Left ventricle myocardium superior (tissue), 1 donor: ENCODE data around the gene TP53BP1. TPM values are rescaled to one million over a fixed set of nuclear protein-coding genes. Genes with fewer than 3 reads are reported as not detected.
"Not testable (repeated sequence)": the region's sequence is repeated elsewhere in the genome, so short reads cannot be mapped to it uniquely, and the experiment has no call there.

Experiments
- ATAC-seq: fragments of 200-7000 bp; cut with Tn5 transposase; one replicate; pipeline ENCODE4 v1.9.1; 2020; ENCODE audit warnings: mild to moderate bottlenecking, moderate library complexity
- DNase-seq: peaks from one replicate; pipeline ENCODE4 v3.0.0-alpha.2; 2020
- intact Hi-C: fragments of 100-400 bp; cut with micrococcal nuclease; formaldehyde crosslinking; loops from one replicate; pipeline ENCODE4 v1.11.0; 2022
- long read RNA-seq: library from polyadenylated mRNA; unstranded; transcript quantifications from one replicate; pipeline ENCODE4 v2.0.0, GENCODE V29; 2021
- total RNA-seq: library from RNA; stranded (reverse); fragmentation: NEBNext Ultra II Directional; extraction: Animal tissue kit (Norgen Biotek cat#: 25700); gene quantifications from one replicate; pipeline ENCODE4 v1.2.1, GENCODE V29; 2021
- donor health status: DM: no; HTN: yes; CAD: no; lungs with severe emphysema.

Gene TP53BP1, protein sequence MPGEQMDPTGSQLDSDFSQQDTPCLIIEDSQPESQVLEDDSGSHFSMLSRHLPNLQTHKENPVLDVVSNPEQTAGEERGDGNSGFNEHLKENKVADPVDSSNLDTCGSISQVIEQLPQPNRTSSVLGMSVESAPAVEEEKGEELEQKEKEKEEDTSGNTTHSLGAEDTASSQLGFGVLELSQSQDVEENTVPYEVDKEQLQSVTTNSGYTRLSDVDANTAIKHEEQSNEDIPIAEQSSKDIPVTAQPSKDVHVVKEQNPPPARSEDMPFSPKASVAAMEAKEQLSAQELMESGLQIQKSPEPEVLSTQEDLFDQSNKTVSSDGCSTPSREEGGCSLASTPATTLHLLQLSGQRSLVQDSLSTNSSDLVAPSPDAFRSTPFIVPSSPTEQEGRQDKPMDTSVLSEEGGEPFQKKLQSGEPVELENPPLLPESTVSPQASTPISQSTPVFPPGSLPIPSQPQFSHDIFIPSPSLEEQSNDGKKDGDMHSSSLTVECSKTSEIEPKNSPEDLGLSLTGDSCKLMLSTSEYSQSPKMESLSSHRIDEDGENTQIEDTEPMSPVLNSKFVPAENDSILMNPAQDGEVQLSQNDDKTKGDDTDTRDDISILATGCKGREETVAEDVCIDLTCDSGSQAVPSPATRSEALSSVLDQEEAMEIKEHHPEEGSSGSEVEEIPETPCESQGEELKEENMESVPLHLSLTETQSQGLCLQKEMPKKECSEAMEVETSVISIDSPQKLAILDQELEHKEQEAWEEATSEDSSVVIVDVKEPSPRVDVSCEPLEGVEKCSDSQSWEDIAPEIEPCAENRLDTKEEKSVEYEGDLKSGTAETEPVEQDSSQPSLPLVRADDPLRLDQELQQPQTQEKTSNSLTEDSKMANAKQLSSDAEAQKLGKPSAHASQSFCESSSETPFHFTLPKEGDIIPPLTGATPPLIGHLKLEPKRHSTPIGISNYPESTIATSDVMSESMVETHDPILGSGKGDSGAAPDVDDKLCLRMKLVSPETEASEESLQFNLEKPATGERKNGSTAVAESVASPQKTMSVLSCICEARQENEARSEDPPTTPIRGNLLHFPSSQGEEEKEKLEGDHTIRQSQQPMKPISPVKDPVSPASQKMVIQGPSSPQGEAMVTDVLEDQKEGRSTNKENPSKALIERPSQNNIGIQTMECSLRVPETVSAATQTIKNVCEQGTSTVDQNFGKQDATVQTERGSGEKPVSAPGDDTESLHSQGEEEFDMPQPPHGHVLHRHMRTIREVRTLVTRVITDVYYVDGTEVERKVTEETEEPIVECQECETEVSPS (N-terminal part only)
- 25.3 TPM for total RNA-seq
- long read RNA-seq, full-length matches to known transcripts: 3 of 20 reads
- long read RNA-seq, partial matches to known transcripts: 14 of 20 reads
- long read RNA-seq, other reads (novel, unspliced or antisense): 3 of 20 reads

DNA sequence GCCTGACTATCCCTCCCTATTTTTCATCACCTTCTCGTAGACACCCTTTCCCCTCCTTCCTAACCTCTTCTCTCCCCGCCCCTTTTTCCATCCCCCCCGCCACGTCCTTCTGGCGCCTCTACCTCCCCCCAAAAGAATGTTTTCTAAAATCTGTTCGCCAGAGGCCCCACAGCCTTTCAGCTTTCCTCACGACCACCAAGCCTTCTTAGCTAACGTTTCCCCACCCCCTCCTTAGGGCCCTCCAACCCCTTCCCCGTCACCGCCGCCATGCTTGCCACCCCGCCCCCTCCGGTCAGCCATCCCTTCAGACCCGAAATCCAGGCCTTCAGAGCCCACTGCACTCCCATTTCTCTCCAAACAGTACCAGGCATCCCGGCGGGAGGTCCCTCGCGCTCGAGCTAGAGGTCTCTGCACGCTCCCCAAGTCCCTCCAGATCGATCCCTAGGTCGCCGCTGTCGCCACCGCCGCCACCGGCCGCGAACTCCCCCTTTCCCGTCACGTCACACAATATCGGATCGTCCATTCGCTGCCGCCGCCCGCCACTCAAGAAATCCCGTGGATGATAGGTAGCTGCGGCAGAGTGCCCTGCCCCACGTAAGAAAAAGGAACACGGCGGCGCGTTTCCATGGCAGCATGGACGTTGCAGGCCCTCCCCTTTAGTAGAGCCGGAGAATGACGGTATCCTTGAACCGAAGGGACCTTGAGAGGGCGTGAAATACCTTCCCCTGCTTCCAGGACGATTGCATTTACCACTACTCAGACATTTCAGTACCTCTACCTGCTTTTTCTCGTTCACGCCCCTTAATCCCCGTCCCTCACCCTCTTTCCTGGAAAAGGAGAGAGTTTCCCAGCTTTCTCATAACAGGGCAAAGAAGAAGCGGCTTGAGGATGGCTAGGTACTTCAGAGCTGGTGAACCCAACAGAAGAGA, at the start of gene TP53BP1:
Gene TP53BP1, minus strand, starts transcription at position 484 of the 929 bp plus-strand sequence. Its CDS starts 113 bp downstream, at position 371.
- intact Hi-C loops: no loop called here
- peak; percentile 100 for ATAC-seq
- DNase-seq: peak; percentile 98

DNA sequence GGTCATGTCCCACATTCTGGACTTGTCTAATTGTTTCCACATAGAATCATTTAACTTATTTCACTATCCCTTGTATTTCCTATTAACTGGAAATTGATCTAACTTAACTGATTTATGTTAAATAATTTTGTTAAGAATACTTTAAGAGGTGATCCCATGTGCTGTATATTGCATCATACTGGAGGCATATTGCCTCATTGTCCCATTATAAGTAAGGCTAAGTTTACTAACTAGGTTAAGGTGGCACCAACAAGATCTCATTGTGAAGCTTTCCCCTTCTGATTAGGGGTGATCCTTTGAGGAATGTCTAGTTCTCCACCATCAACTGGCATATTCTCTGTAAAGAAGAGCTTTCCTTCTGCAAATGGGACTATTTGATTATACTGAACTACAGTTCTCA, 48.8 kb upstream of the TP53BP1 start:
- ATAC-seq: no peak
- intact Hi-C loops: no loop called here

GRCh38 chr15:43538091-43538490, 45.1 kb upstream of the TP53BP1 start:
- ATAC-seq (no peak), DNase-seq (no peak)
- intact Hi-C loops: no loop called here

More for the DNA sequence above, 48.8 kb upstream of the TP53BP1 start:
- no peak for DNase-seq

GRCh38 chr15:43534897-43535296, 41.9 kb upstream of the TP53BP1 start:
- ATAC-seq (no peak), DNase-seq (no peak)

GRCh38 chr15:43532826-43533225, 39.9 kb upstream of the TP53BP1 start:
- ATAC-seq, DNase-seq, intact Hi-C loops: not testable (repeated sequence)

More at GRCh38 chr15:43534897-43535296, 41.9 kb upstream of the TP53BP1 start:
- intact Hi-C loops: no loop called here

- intact Hi-C loops: no loop called here
- DNase-seq (no peak), ATAC-seq (peak; percentile 23)
Measured at GRCh38 chr15:43531018-43531670, 38.2 kb upstream of the TP53BP1 start.

GRCh38 chr15:43529587-43530345, 36.8 kb upstream of the TP53BP1 start:
- intact Hi-C loops: no loop called here
- ATAC-seq (no peak), DNase-seq (no peak)

DNA sequence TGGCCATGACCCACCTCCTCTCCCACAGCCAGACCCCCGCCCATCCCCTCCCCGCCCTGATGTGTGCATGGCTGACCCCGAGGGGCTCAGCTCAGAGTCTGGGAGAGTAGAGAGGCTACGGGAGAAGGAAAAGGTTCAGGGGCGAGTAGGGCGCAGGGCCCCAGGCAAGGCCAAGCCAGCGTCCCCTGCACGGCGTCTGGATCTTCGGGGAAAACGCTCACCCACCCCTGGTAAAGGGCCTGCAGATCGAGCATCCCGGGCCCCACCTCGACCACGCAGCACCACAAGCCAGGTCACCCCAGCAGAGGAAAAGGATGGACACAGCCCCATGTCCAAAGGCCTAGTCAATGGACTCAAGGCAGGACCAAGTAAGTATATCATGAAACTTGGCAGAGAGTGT, 36.2 kb upstream of the TP53BP1 start:
- intact Hi-C loops: no loop called here
- DNase-seq (no peak), ATAC-seq (no peak)

DNA sequence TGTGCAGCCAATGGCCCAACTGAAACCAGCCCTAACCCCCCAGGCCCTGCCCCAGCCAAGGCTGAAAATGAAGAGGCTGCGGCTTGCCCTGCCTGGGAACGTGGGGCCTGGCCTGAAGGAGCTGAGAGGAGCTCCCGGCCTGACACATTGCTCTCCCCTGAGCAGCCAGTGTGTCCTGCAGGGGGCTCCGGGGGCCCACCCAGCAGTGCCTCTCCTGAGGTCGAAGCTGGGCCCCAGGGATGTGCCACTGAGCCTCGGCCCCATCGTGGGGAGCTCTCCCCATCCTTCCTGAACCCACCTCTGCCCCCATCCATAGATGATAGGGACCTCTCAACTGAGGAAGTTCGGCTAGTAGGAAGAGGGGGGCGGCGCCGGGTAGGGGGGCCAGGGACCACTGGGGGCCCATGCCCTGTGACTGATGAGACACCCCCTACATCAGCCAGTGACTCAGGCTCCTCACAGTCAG, 35.6 kb upstream of the TP53BP1 start:
- DNase-seq (no peak), ATAC-seq (no peak)
- intact Hi-C loops: no loop called here

GRCh38 chr15:43527802-43528541, 35.0 kb upstream of the TP53BP1 start:
- intact Hi-C loops: no loop called here
- ATAC-seq (no peak), DNase-seq (no peak)

GRCh38 chr15:43527016-43527801, 34.3 kb upstream of the TP53BP1 start:
- no peak for ATAC-seq
- intact Hi-C loops: no loop called here
- DNase-seq: no peak

DNA sequence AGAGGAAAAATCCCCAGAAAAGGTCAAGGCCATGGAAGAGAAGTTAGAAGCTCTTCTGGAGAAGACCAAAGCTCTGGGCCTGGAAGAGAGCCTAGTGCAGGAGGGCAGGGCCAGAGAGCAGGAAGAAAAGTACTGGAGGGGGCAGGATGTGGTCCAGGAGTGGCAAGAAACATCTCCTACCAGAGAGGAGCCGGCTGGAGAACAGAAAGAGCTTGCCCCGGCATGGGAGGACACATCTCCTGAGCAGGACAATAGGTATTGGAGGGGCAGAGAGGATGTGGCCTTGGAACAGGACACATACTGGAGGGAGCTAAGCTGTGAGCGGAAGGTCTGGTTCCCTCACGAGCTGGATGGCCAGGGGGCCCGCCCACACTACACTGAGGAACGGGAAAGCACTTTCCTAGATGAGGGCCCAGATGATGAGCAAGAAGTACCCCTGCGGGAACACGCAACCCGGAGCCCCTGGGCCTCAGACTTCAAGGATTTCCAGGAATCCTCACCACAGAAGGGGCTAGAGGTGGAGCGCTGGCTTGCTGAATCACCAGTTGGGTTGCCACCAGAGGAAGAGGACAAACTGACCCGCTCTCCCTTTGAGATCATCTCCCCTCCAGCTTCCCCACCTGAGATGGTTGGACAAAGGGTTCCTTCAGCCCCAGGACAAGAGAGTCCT, 33.4 kb upstream of the TP53BP1 start:
- ATAC-seq (no peak), DNase-seq (no peak)
- intact Hi-C loops: no loop called here

GRCh38 chr15:43525131-43525530, 32.2 kb upstream of the TP53BP1 start:
- no peak for ATAC-seq
- DNase-seq: no peak
- intact Hi-C loops: no loop called here

DNA sequence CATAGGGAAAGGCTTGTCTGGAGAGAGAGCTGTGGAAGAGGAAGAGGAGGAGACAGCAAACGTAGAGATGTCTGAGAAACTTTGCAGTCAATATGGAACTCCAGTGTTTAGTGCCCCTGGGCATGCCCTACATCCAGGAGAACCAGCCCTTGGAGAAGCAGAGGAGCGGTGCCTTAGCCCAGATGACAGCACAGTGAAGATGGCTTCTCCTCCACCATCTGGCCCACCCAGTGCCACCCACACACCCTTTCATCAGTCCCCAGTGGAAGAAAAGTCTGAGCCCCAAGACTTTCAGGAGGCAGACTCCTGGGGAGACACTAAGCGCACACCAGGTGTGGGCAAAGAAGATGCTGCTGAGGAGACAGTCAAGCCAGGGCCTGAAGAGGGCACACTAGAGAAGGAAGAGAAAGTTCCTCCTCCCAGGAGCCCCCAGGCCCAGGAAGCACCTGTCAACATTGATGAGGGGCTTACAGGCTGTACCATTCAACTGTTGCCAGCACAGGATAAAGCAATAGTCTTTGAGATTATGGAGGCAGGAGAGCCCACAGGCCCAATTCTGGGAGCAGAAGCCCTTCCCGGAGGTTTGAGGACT, 31.4 kb upstream of the TP53BP1 start:
- ATAC-seq (no peak), DNase-seq (no peak)
- intact Hi-C loops: no loop called here
